Liver (tissue), 9 donors: ENCODE results near the gene CCDC191. TPM values are rescaled to one million over a fixed set of nuclear protein-coding genes. Genes with fewer than 3 reads are reported as not detected.
A peak's percentile ranks its signal among the peaks of the same experiment; 100 is the strongest.

Source experiments
- DNase-seq: peaks from one replicate; pipeline ENCODE4 v3.0.0-alpha.2; 2017; ENCODE audit warnings: low spot score
- H3K27ac ChIP-seq, 2 donors: one replicate each; pipeline ENCODE4 v1.7.0; 2013; ENCODE audit warnings: inconsistent platforms in 2 of 2, low read length in 2 of 2, control low read depth in 1 of 2, low read depth in 1 of 2, mild to moderate bottlenecking in 1 of 2
- H3K27me3 ChIP-seq, 4 donors: one replicate each; pipeline versions ENCODE4 v1.6.1 to v1.7.0; 2013; ENCODE audit warnings: low read length in 3 of 4, inconsistent platforms in 1 of 4, mild to moderate bottlenecking in 1 of 4, moderate library complexity in 1 of 4; ENCODE audit not compliant: control insufficient read depth in 4 of 4, insufficient read depth in 4 of 4
- H3K36me3 ChIP-seq, 4 donors: one replicate each; pipeline versions ENCODE4 v1.6.1 to v1.7.0; 2013; ENCODE audit warnings: low read length in 3 of 4, mild to moderate bottlenecking in 3 of 4, low read depth in 1 of 4, moderate library complexity in 1 of 4; ENCODE audit not compliant: control insufficient read depth in 4 of 4, insufficient read depth in 3 of 4
- H3K4me1 ChIP-seq, 4 donors: one replicate each; pipeline versions ENCODE4 v1.6.1 to v1.7.0; 2013; ENCODE audit warnings: low read length in 3 of 4, mild to moderate bottlenecking in 3 of 4, moderate library complexity in 1 of 4; ENCODE audit not compliant: control insufficient read depth in 4 of 4, insufficient read depth in 4 of 4
- H3K4me3 ChIP-seq, 3 donors: one replicate each; pipeline versions ENCODE4 v1.6.1 to v1.7.0; 2013; ENCODE audit warnings: low read length in 3 of 3, control low read depth in 1 of 3, low read depth in 1 of 3, mild to moderate bottlenecking in 1 of 3
- H3K9ac ChIP-seq, 2 donors: one replicate each; pipeline ENCODE4 v1.7.0; 2013; ENCODE audit warnings: low read length in 2 of 2, mild to moderate bottlenecking in 2 of 2, moderate library complexity in 2 of 2, control low read depth in 1 of 2, low read depth in 1 of 2
- H3K9me3 ChIP-seq, 4 donors: one replicate each; pipeline versions ENCODE4 v1.6.1 to v1.7.0; 2013; ENCODE audit warnings: low read length in 3 of 4; ENCODE audit not compliant: control insufficient read depth in 4 of 4
- CTCF ChIP-seq: fragments of 150-350 bp; IDR thresholded peaks from 2 replicates; pipeline ENCODE4 v1.5.1; 2017; ENCODE audit warnings: improper control_type of control experiment, low read depth, low read length; ENCODE audit not compliant: missing input control
- EGR1 ChIP-seq, 2 donors: IDR thresholded peaks; 2 replicates each; pipeline ENCODE4 v1.6.1; 2016 to 2018; ENCODE audit warnings: antibody characterized with exemption in 2 of 2, low read depth in 2 of 2
- FOXA1 ChIP-seq: IDR thresholded peaks from 2 replicates; pipeline ENCODE4 v1.6.1; 2016; ENCODE audit warnings: antibody characterized with exemption
- FOXA2 ChIP-seq: IDR thresholded peaks from 2 replicates; pipeline ENCODE4 v1.6.1; 2016; ENCODE audit warnings: antibody characterized with exemption
- GABPA ChIP-seq, 2 donors: IDR thresholded peaks in 1 of 2; conservative IDR thresholded peaks in 1 of 2; 2 replicates each; pipeline ENCODE4 v1.6.1; 2016; ENCODE audit warnings: antibody characterized with exemption in 2 of 2, mild to moderate bottlenecking in 1 of 2, moderate library complexity in 1 of 2
- HNF4A ChIP-seq, 2 donors: conservative IDR thresholded peaks; 2 replicates each; pipeline ENCODE4 v1.6.1; 2016; ENCODE audit warnings: antibody characterized with exemption in 2 of 2, mild to moderate bottlenecking in 2 of 2
- HNF4G ChIP-seq: IDR thresholded peaks from 2 replicates; pipeline ENCODE4 v1.6.1; 2016; ENCODE audit warnings: antibody characterized with exemption
- JUND ChIP-seq, 2 donors: IDR thresholded peaks; 2 replicates each; pipeline ENCODE4 v1.6.1; 2016; ENCODE audit warnings: antibody characterized with exemption in 2 of 2
- NR2F2 ChIP-seq: IDR thresholded peaks from 2 replicates; pipeline ENCODE4 v1.6.1; 2016; ENCODE audit warnings: antibody characterized with exemption
- RAD21 ChIP-seq, 2 donors: IDR thresholded peaks; 2 replicates each; pipeline ENCODE4 v1.6.1; 2016; ENCODE audit warnings: antibody characterized with exemption in 2 of 2, mild to moderate bottlenecking in 2 of 2
- REST ChIP-seq: IDR thresholded peaks from 2 replicates; pipeline ENCODE4 v1.6.1; 2016; ENCODE audit warnings: antibody characterized with exemption, mild to moderate bottlenecking
- RXRA ChIP-seq, 2 donors: IDR thresholded peaks; 2 replicates each; pipeline ENCODE4 v1.6.1; 2017 to 2018; ENCODE audit warnings: antibody characterized with exemption in 2 of 2, mild to moderate bottlenecking in 1 of 2
- SP1 ChIP-seq: IDR thresholded peaks from 2 replicates; pipeline ENCODE4 v1.6.1; 2018; ENCODE audit warnings: antibody characterized with exemption, mild to moderate bottlenecking
- TAF1 ChIP-seq: conservative IDR thresholded peaks from 2 replicates; pipeline ENCODE4 v1.6.1; 2016; ENCODE audit warnings: antibody characterized with exemption, mild to moderate bottlenecking
- YY1 ChIP-seq: IDR thresholded peaks from 2 replicates; pipeline ENCODE4 v1.6.1; 2016; ENCODE audit warnings: antibody characterized with exemption, mild to moderate bottlenecking
- ZBTB33 ChIP-seq: IDR thresholded peaks from 2 replicates; pipeline ENCODE4 v1.6.1; 2016; ENCODE audit warnings: antibody characterized with exemption
- WGBS: extraction: QIAGEN DNeasy Blood & Tissue Kit; methylation state at CpG from one replicate; pipeline ENCODE4 v1.1.7; 2013; 5-methylcytosine and 5-hydroxymethylcytosine counted together
- polyA plus RNA-seq, 2 donors: library from polyadenylated mRNA; stranded (reverse) in 1 of 2; unstranded in 1 of 2; fragments of 200-250 nt in 1 of 2; fragments of >200 nt in 1 of 2; fragmentation: Nextera tagmentation in 1 of 2; extraction: Ambion mirVana in 1 of 2; gene quantifications; one replicate each; pipeline versions ENCODE4 v1.2.1 to v1.2.3, GENCODE V29; 2013 to 2015
- total RNA-seq, 2 donors: library from RNA; depleted of rRNA; stranded (reverse); fragments of >200 nt; gene quantifications; one replicate each; pipeline ENCODE4 v1.2.3, GENCODE V29; 2014
- TF ChIP-seq, protein P1 (sequence below): IDR thresholded peaks from 2 replicates; pipeline ENCODE4 v1.6.1; 2016; ENCODE audit warnings: antibody characterized with exemption
- TF ChIP-seq, protein P2 (sequence below): IDR thresholded peaks from 2 replicates; pipeline ENCODE4 v1.6.1; 2016; ENCODE audit warnings: antibody characterized with exemption
- donor health status: healthy.
- donor health status: healthy.
- donor health status: healthy.
- donor health status: healthy.
- donor health status: healthy.

Gene CCDC191
- total and polyA plus RNA-seq, 4 donors: 0.31 to 1.0 (median 0.80) TPM

DNA sequence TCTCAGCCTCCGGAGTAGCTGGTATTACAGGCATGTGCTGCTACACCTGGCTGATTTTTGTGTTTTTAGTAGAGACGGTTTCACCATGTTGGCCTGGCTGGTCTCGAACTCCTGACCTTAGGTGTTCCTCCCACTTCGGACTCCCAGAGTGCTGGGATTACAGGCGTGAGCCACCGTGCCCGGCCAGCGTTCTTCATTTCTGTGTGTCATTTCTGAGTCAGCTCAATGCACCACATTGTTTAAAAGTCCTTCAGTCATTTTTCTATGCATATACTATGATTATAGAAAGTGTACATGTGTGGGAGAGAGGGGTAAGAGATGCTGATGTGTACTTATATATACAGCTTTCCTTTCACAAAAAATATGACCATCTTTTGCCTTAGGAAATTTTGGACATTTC, 2.3 kb upstream of the CCDC191 start:
- no peak for TF ChIP-seq JUND (IDR thresholded peaks at IDR 0.05)
- TF ChIP-seq, protein P1, sequence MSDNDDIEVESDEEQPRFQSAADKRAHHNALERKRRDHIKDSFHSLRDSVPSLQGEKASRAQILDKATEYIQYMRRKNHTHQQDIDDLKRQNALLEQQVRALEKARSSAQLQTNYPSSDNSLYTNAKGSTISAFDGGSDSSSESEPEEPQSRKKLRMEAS: no peak
- TF ChIP-seq, protein P2, sequence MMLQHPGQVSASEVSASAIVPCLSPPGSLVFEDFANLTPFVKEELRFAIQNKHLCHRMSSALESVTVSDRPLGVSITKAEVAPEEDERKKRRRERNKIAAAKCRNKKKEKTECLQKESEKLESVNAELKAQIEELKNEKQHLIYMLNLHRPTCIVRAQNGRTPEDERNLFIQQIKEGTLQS: no peak
- no peak for TF ChIP-seq HNF4A (conservative IDR thresholded peaks at IDR 0.05)
- no peaks in the 10 kb centered on the region for H3K9me3 ChIP-seq
- H3K4me3 ChIP-seq: no peak overlapping the region
- no peak overlapping the region for H3K9ac ChIP-seq
- WGBS: 94% methylated on average over 8 of the region's 8 CpGs
- H3K27ac ChIP-seq: no peak overlapping the region
- H3K4me1 ChIP-seq: peaks cover 0 to 16% (median 14%) of the 10 kb centered on the region in 4 donors
- no peak for DNase-seq
- peaks cover 0 to 5% (median 0%) of the 10 kb centered on the region in 4 donors for H3K36me3 ChIP-seq
- H3K27me3 ChIP-seq: no peaks in the 10 kb centered on the region

GRCh38 chr3:114057011-114057347, 653 bp upstream of the CCDC191 start:
- H3K9ac ChIP-seq: peak overlapping the region; percentile 39 to 59
- peak overlapping the region; percentile 15 to 77 for H3K27ac ChIP-seq
- peaks cover 0 to 5% (median 0%) of the 10 kb centered on the region in 4 donors for H3K36me3 ChIP-seq
- no peak for DNase-seq
- no peaks in the 10 kb centered on the region for H3K9me3 ChIP-seq
- TF ChIP-seq, protein P2: no peak
- TF ChIP-seq EGR1 (IDR thresholded peaks at IDR 0.05; ENCODE audit: low read depth in 2 of 2): no peak
- TF ChIP-seq ZBTB33: no peak
- no peak for TF ChIP-seq YY1
- TF ChIP-seq JUND (IDR thresholded peaks at IDR 0.05): no peak
- no peak for TF ChIP-seq GABPA (IDR thresholded peaks at IDR 0.05 in 1 of 2, conservative IDR thresholded peaks at IDR 0.05 in 1 of 2)
- TF ChIP-seq RAD21 (IDR thresholded peaks at IDR 0.05): no peak
- TF ChIP-seq REST: no peak
- TF ChIP-seq RXRA (IDR thresholded peaks at IDR 0.05): no peak
- no peak for TF ChIP-seq HNF4G
- no peak for TF ChIP-seq HNF4A (conservative IDR thresholded peaks at IDR 0.05)
- TF ChIP-seq CTCF: no peak
- TF ChIP-seq FOXA1: no peak
- no peak for TF ChIP-seq SP1
- no peak for TF ChIP-seq FOXA2
- no peak for TF ChIP-seq TAF1
- TF ChIP-seq, protein P1: no peak
- TF ChIP-seq NR2F2: no peak
- H3K4me3 ChIP-seq: peak overlapping the region; percentile 81 to 95 (median 93)
- 1% methylated on average over 8 of the region's 8 CpGs for WGBS
- peaks cover 0 to 16% (median 14%) of the 10 kb centered on the region in 4 donors for H3K4me1 ChIP-seq
- H3K27me3 ChIP-seq: no peaks in the 10 kb centered on the region
